ENCODE results near the gene ZNF654.
A peak's percentile ranks its signal among the peaks of the same experiment; 100 is the strongest.
"Not testable (repeated sequence)": the region's sequence is repeated elsewhere in the genome, so short reads cannot be mapped to it uniquely, and the experiment has no call there.

ZNF654 gene

GRCh38 chr3:88148651-88149050 lies 89.6 kb downstream of the ZNF654 start:
- no peak for DNase-seq

DNA sequence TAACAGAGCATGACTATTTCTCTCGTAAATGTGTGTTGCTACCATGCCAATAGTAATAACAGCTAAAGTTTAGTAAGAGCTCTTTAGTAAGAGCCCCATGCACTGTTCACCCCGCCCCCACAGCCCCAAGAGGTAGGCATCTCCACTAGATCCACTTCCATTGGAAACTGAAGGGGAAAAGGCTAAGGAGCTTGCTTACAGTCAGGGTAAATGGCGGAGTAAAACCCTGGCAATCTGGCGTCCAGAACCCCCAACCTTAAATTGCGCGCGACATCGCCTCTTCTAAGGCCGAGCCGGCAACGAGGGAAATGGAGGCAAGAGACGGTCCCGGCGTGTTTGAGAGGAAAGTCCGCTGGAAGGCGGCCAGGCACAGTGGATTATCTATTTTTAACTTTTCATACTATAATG lies 90.0 kb downstream of the ZNF654 start:
- no peak for DNase-seq

- DNase-seq, result peak; percentile 60
These were observed 90.7 kb downstream of the ZNF654 start, which contains the start of gene C3orf38 for GRCh38 chr3:88149509-88150362. Gene C3orf38 (plus strand): TSS chr3:88149959. CDS start chr3:88150053, 94 bp downstream.

- DNase-seq, result peak; percentile 4
These were observed 91.3 kb downstream of the ZNF654 start for GRCh38 chr3:88150371-88150770.

GRCh38 chr3:88150806-88151205 lies 91.8 kb downstream of the ZNF654 start:
- DNase-seq, result no peak

DNA sequence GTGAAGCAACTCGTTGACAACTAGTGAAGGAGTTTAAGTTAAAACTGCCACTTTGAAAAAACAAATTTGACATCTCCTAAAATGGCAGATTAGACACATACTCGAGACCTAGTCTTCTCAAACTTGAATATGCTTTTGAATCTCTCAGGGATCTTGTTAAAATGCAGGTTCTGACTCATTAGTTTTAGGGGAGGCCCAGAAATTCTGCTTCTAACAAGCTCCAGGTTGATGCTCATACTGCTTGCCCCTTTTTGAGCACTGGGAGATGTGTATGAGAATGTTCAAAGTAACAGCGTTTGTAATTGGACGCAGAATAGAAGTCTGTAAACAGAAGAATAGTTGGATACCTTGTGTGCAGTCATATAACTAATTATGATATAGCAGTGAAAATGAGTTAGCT lies 92.3 kb downstream of the ZNF654 start:
- DNase-seq, result no peak

- no peak for DNase-seq
These were observed 93.8 kb downstream of the ZNF654 start for GRCh38 chr3:88152841-88153240.

GRCh38 chr3:88166419-88166971 lies 107.4 kb downstream of the ZNF654 start:
- no peak for DNase-seq

DNA sequence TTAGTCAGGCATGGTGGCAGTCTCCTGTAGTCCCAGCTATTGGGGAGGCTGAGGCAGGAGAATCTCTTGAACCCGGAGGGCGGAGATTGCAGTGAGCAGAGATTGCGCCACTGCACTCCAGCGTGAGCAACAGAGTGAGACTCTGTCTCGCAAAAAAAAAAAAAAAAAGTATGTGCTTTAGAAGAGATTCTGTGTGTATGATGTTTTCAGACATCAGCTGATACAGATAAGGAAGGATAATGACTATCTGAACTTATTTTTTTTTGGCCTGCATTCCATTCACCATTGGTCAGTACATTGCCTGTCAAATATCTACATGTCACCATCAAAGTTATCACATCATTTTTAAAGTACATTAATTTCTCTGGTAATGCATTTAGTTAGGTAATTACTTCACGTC lies 108.1 kb downstream of the ZNF654 start:
- no peak for DNase-seq

GRCh38 chr3:88167704-88168103 lies 108.6 kb downstream of the ZNF654 start:
- DNase-seq, result no peak

- no peak for DNase-seq
These were observed 109.1 kb downstream of the ZNF654 start for GRCh38 chr3:88168171-88168570.

- no peak for DNase-seq
These were observed 121.4 kb downstream of the ZNF654 start for GRCh38 chr3:88180398-88180999.

DNA sequence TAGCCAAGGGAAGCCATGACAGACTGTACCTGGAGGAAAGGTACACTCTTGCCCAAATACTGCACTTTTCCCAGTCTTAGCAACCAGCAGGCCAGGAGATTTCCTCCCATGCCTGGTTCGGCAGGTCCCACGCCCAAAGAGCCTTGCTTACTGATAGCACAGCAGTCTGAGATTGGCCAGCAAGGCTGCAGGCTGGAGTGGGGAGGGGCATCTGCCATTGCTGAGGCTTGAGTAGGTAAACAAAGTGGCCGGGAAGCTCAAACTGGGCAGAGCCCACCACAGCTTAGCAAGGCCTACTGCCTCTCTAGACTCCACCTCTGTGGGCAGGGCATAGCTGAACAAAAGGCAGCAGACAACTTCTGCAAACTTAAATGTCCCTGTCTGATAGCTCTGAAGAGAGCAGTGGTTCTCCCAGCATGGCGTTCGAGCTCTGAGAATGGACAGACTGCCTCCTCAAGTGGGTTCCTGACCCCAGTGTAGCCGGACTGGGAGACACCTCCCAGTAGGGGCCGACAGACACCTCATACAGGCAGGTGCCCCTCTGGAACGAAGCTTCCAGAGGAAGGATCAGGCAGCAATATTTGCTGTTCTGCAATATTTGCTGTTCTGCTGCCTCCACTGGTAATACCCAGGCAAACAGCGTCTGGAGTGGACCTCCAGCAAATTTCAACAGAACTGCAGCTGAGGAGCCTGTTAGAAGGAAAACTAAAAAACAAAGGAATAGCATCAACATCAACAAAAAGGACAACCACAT lies 123.3 kb downstream of the ZNF654 start:
- not testable (repeated sequence) for DNase-seq

- DNase-seq, result no peak
These were observed 129.4 kb downstream of the ZNF654 start for GRCh38 chr3:88188436-88188835.

DNA sequence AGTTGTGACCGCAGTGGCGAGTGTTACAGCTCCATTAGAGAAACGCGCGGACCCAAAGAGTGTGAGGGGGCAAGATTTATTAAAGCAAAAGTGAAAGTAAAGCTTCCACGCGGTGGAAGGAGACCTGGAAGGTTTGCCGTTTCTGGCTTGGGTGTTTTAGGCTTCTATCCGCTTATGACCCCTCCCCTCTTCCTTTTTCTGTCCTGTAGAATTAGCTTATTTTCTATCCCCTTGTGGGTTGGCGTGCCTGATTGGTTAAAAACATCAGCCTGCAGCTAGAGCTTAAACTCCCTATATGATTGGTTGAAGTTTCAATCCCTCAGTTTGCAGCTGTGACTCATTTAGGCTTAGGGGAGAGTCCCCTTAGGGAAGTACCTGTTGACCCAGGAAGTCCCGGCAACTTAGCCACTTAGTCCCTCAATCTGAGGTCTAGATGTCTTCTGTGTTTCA lies 130.3 kb downstream of the ZNF654 start:
- DNase-seq, result no peak

- DNase-seq, result no peak
These were observed 132.9 kb downstream of the ZNF654 start for GRCh38 chr3:88191872-88192409.

- DNase-seq, result no peak
These were observed 133.6 kb downstream of the ZNF654 start for GRCh38 chr3:88192631-88193030.

Measured in activated T-cell treated with anti-CD3 and anti-CD28 coated beads for 4 hours (primary cell).